ENCODE data around the gene SDCCAG8. TPM values are rescaled to one million over a fixed set of nuclear protein-coding genes. Genes with fewer than 3 reads are reported as not detected.

Gene SDCCAG8
- total RNA-seq, 1 experiment from 2014 or later = 194 TPM

- ChIA-PET CTCF (no interaction called here), POLR2A (ENCODE audit: unreplicated experiment) (no interaction called here)
- H3K27ac ChIP-seq (ENCODE audit: low read length) = no peak overlapping the region
- no peaks in the 10 kb centered on the region for H3K9me2 ChIP-seq (replicated peaks; ENCODE audit: low read length)
- H3K36me3 ChIP-seq (ENCODE audit: low read depth, low read length) = peaks cover 24% of the 10 kb centered on the region; the same call in 1 of the 2 replicates
- BruUV-seq (replicated peaks) = no TSS peak
- no peak overlapping the region for H3K4me3 ChIP-seq (ENCODE audit: low read length)
- no peaks in the 10 kb centered on the region for H3K4me1 ChIP-seq (ENCODE audit: insufficient read depth, low read length)
- DNase-seq = no peak
- no peaks in the 10 kb centered on the region for H3K27me3 ChIP-seq (ENCODE audit: low read length)
- H3K9ac ChIP-seq (ENCODE audit: low read length) = no peak overlapping the region
- no peaks in the 10 kb centered on the region for H4K20me1 ChIP-seq (ENCODE audit: low read length)
- peaks cover 53% of the 10 kb centered on the region for H3K79me2 ChIP-seq (ENCODE audit: low read length)
- H3K4me2 ChIP-seq (ENCODE audit: low read length) = no peak overlapping the region
- no peak for TF ChIP-seq EZH2 (IDR thresholded peaks at IDR 0.05; ENCODE audit: low read length, unreplicated experiment)
- no peak for TF ChIP-seq CTCF (conservative IDR thresholded peaks at IDR 0.05; ENCODE audit: low read depth, low read length)
- TF ChIP-seq EZH2phosphoT487 (IDR thresholded peaks at IDR 0.05; ENCODE audit: borderline replicate concordance, low read length) = no peak
- intact Hi-C loops (cut with micrococcal nuclease) = no loop called here
- no peaks in the 10 kb centered on the region for H3K9me3 ChIP-seq (ENCODE audit: low read length)
- H2AFZ ChIP-seq (ENCODE audit: low read length) = no peak overlapping the region
- H3F3A ChIP-seq (ENCODE audit: low read length, unreplicated experiment) = no peaks in the 10 kb centered on the region
- ATAC-seq = no peak
These were observed 239.8 kb downstream of the SDCCAG8 start for GRCh38 chr1:243495442-243496186.

- no peak overlapping the region for H3K27ac ChIP-seq (ENCODE audit: low read length)
These were observed 240.4 kb downstream of the SDCCAG8 start for GRCh38 chr1:243496187-243496646.

More at GRCh38 chr1:243496187-243496646, 240.4 kb downstream of the SDCCAG8 start:
- no peaks in the 10 kb centered on the region for H3K4me1 ChIP-seq (ENCODE audit: insufficient read depth, low read length)
- ATAC-seq = no peak
- BruUV-seq (replicated peaks) = no TSS peak
- no peak for TF ChIP-seq CTCF (conservative IDR thresholded peaks at IDR 0.05; ENCODE audit: low read depth, low read length)
- no peak for TF ChIP-seq EZH2 (IDR thresholded peaks at IDR 0.05; ENCODE audit: low read length, unreplicated experiment)
- no peak for TF ChIP-seq EZH2phosphoT487 (IDR thresholded peaks at IDR 0.05; ENCODE audit: borderline replicate concordance, low read length)
- intact Hi-C loops (cut with micrococcal nuclease) = no loop called here
- H2AFZ ChIP-seq (ENCODE audit: low read length) = no peak overlapping the region
- H3F3A ChIP-seq (ENCODE audit: low read length, unreplicated experiment) = no peaks in the 10 kb centered on the region
- H3K4me3 ChIP-seq (ENCODE audit: low read length) = no peak overlapping the region
- H3K9me2 ChIP-seq (replicated peaks; ENCODE audit: low read length) = no peaks in the 10 kb centered on the region
- no peaks in the 10 kb centered on the region for H3K9me3 ChIP-seq (ENCODE audit: low read length)
- no peaks in the 10 kb centered on the region for H4K20me1 ChIP-seq (ENCODE audit: low read length)
- H3K36me3 ChIP-seq (ENCODE audit: low read depth, low read length) = peaks cover 22% of the 10 kb centered on the region; the same call in 1 of the 2 replicates
- no peak overlapping the region for H3K9ac ChIP-seq (ENCODE audit: low read length)
- ChIA-PET CTCF (no interaction called here), POLR2A (ENCODE audit: unreplicated experiment) (no interaction called here)
- DNase-seq = no peak
- H3K27me3 ChIP-seq (ENCODE audit: low read length) = no peaks in the 10 kb centered on the region
- peaks cover 47% of the 10 kb centered on the region for H3K79me2 ChIP-seq (ENCODE audit: low read length)
- H3K4me2 ChIP-seq (ENCODE audit: low read length) = no peak overlapping the region
